Astrocyte (in vitro differentiated cells and primary cell): ENCODE data around the gene CREB5. TPM values are rescaled to one million over a fixed set of nuclear protein-coding genes. Genes with fewer than 3 reads are reported as not detected.

Source experiments
- DNase-seq: peaks from one replicate; pipeline ENCODE4 v3.0.0-alpha.2; 2010; ENCODE audit warnings: low read depth
- FAIRE-seq: peaks from 2 replicates; lab custom pipeline; 2011; peaks lifted over from hg19 to GRCh38; lab: Jason Lieb, UNC
- H2AFZ ChIP-seq: 2 replicates; pipeline ENCODE4 v1.6.0; 2012; ENCODE audit warnings: low read depth, low read length, inconsistent platforms
- H3K27ac ChIP-seq: 2 replicates; pipeline ENCODE4 v1.5.1; 2011; ENCODE audit warnings: low read depth, low read length, inconsistent platforms
- H3K27me3 ChIP-seq: 2 replicates; pipeline ENCODE4 v1.6.0; 2011; ENCODE audit warnings: low read length, inconsistent platforms; ENCODE audit not compliant: insufficient read depth
- H3K36me3 ChIP-seq: 2 replicates; pipeline ENCODE4 v1.5.1; 2011; ENCODE audit warnings: low read length, inconsistent platforms; ENCODE audit not compliant: insufficient read depth
- H3K4me1 ChIP-seq: 2 replicates; pipeline ENCODE4 v1.5.1; 2011; ENCODE audit warnings: low read length, inconsistent platforms; ENCODE audit not compliant: insufficient read depth
- H3K4me2 ChIP-seq: 2 replicates; pipeline ENCODE4 v1.6.0; 2012; ENCODE audit warnings: low read length, inconsistent platforms
- H3K4me3 ChIP-seq: 2 replicates; pipeline ENCODE4 v1.5.1; 2011; ENCODE audit warnings: low read depth, mild to moderate bottlenecking, low read length, inconsistent platforms; ENCODE audit not compliant: insufficient read depth
- H3K79me2 ChIP-seq: 2 replicates; pipeline ENCODE4 v1.6.0; 2012; ENCODE audit warnings: mild to moderate bottlenecking, low read length, inconsistent platforms; ENCODE audit not compliant: insufficient read depth
- H3K9ac ChIP-seq: 2 replicates; pipeline ENCODE4 v1.6.0; 2012; ENCODE audit warnings: mild to moderate bottlenecking, low read length, inconsistent platforms
- H3K9me3 ChIP-seq: 2 replicates; pipeline ENCODE4 v1.5.1; 2012; ENCODE audit warnings: low read depth, mild to moderate bottlenecking, low read length, inconsistent platforms; ENCODE audit not compliant: insufficient read depth
- H4K20me1 ChIP-seq: 2 replicates; pipeline ENCODE4 v1.6.0; 2012; ENCODE audit warnings: low read length, inconsistent platforms; ENCODE audit not compliant: insufficient read depth
- H3K27ac Mint-ChIP-seq: one replicate; pipeline ENCODE4 v1.8.0; 2021; ENCODE audit warnings: mild to moderate bottlenecking, mixed read lengths; ENCODE audit not compliant: unreplicated experiment
- H3K27me3 Mint-ChIP-seq: one replicate; pipeline ENCODE4 v1.8.0; 2021; ENCODE audit warnings: low read depth, mixed read lengths; ENCODE audit not compliant: unreplicated experiment
- H3K36me3 Mint-ChIP-seq: one replicate; pipeline ENCODE4 v1.8.0; 2021; ENCODE audit warnings: low read depth, mixed read lengths; ENCODE audit not compliant: unreplicated experiment
- H3K4me1 Mint-ChIP-seq: one replicate; pipeline ENCODE4 v1.8.0; 2021; ENCODE audit warnings: low read depth, mixed read lengths; ENCODE audit not compliant: unreplicated experiment
- H3K4me3 Mint-ChIP-seq: one replicate; pipeline ENCODE4 v1.8.0; 2021; ENCODE audit warnings: mild to moderate bottlenecking, moderate library complexity, mixed read lengths; ENCODE audit not compliant: unreplicated experiment
- H3K9me3 Mint-ChIP-seq: one replicate; pipeline ENCODE4 v1.8.0; 2021; ENCODE audit warnings: mild to moderate bottlenecking, mixed read lengths; ENCODE audit not compliant: unreplicated experiment
- CTCF ChIP-seq: IDR thresholded peaks from 2 replicates; pipeline ENCODE4 v1.5.1; 2011; ENCODE audit warnings: low read depth, mild to moderate bottlenecking, inconsistent platforms, low read length, moderate library complexity; ENCODE audit not compliant: insufficient read depth
- EZH2 ChIP-seq: IDR thresholded peaks from 2 replicates; pipeline ENCODE4 v1.6.1; 2012; ENCODE audit warnings: mild to moderate bottlenecking, low read length, inconsistent platforms; ENCODE audit not compliant: insufficient read depth
- total RNA-seq: library from RNA; stranded (reverse); gene quantifications from 2 replicates; pipeline ENCODE4 v1.2.1, GENCODE V29; 2021

Gene CREB5
- total RNA-seq, 1 donor from 2014 or later, result 25.4 TPM

- H3K4me1 Mint-ChIP-seq, result no peaks in the 10 kb centered on the region
- Histone ChIP-seq H3K27me3 (no peaks in the 10 kb centered on the region), H3K79me2 (no peaks in the 10 kb centered on the region)
Observed at GRCh38 chr7:28793381-28794085, 381.2 kb downstream of the CREB5 start.

GRCh38 chr7:28798274-28798673, 386.0 kb downstream of the CREB5 start:
- Mint-ChIP-seq H3K9me3 (no peaks in the 10 kb centered on the region), H3K4me1 (no peaks in the 10 kb centered on the region), H3K27ac (no peak overlapping the region), H3K36me3 (peaks cover 2% of the 10 kb centered on the region), H3K4me3 (no peak overlapping the region), H3K27me3 (no peaks in the 10 kb centered on the region)
- Histone ChIP-seq H3K79me2 (no peaks in the 10 kb centered on the region), H3K27ac (no peak overlapping the region), H2AFZ (no peak overlapping the region), H3K4me2 (no peak overlapping the region), H3K27me3 (no peaks in the 10 kb centered on the region), H4K20me1 (peaks cover 3% of the 10 kb centered on the region), H3K9me3 (no peaks in the 10 kb centered on the region), H3K4me1 (no peaks in the 10 kb centered on the region), H3K9ac (no peak overlapping the region), H3K36me3 (no peaks in the 10 kb centered on the region), H3K4me3 (no peak overlapping the region)
- DNase-seq (no peak), FAIRE-seq (no peak)
- TF ChIP-seq EZH2, result no peak
- TF ChIP-seq CTCF, result no peak

More at GRCh38 chr7:28793381-28794085, 381.2 kb downstream of the CREB5 start:
- no peak overlapping the region for H3K4me3 ChIP-seq
- no peak for TF ChIP-seq CTCF
- no peak for TF ChIP-seq EZH2
- H3K27ac ChIP-seq, result no peak overlapping the region
- Mint-ChIP-seq H3K27ac (no peak overlapping the region), H3K4me3 (no peak overlapping the region), H3K27me3 (no peaks in the 10 kb centered on the region), H3K9me3 (no peaks in the 10 kb centered on the region), H3K36me3 (peaks cover 6% of the 10 kb centered on the region)
- H2AFZ ChIP-seq, result no peak overlapping the region
- no peak overlapping the region for H3K4me2 ChIP-seq
- FAIRE-seq (no peak), DNase-seq (no peak)
- H4K20me1 ChIP-seq, result peaks cover 3% of the 10 kb centered on the region
- no peaks in the 10 kb centered on the region for H3K9me3 ChIP-seq
- H3K4me1 ChIP-seq, result no peaks in the 10 kb centered on the region
- no peak overlapping the region for H3K9ac ChIP-seq
- H3K36me3 ChIP-seq, result no peaks in the 10 kb centered on the region

GRCh38 chr7:28799619-28800018, 387.3 kb downstream of the CREB5 start:
- no peaks in the 10 kb centered on the region for H3K36me3 ChIP-seq

More at GRCh38 chr7:28799619-28800018, 387.3 kb downstream of the CREB5 start:
- Histone ChIP-seq H3K9ac (no peak overlapping the region), H3K79me2 (no peaks in the 10 kb centered on the region), H3K27me3 (no peaks in the 10 kb centered on the region), H3K27ac (no peak overlapping the region), H2AFZ (no peak overlapping the region), H4K20me1 (no peaks in the 10 kb centered on the region), H3K4me3 (no peak overlapping the region), H3K9me3 (no peaks in the 10 kb centered on the region), H3K4me2 (no peak overlapping the region), H3K4me1 (no peaks in the 10 kb centered on the region)
- DNase-seq (no peak), FAIRE-seq (no peak)
- Mint-ChIP-seq H3K27ac (no peak overlapping the region), H3K4me3 (no peak overlapping the region), H3K36me3 (peaks cover 5% of the 10 kb centered on the region), H3K9me3 (no peaks in the 10 kb centered on the region), H3K4me1 (no peaks in the 10 kb centered on the region), H3K27me3 (no peaks in the 10 kb centered on the region)
- no peak for TF ChIP-seq CTCF
- no peak for TF ChIP-seq EZH2
